ENCODE measurements around the gene PTBP1.

DNA sequence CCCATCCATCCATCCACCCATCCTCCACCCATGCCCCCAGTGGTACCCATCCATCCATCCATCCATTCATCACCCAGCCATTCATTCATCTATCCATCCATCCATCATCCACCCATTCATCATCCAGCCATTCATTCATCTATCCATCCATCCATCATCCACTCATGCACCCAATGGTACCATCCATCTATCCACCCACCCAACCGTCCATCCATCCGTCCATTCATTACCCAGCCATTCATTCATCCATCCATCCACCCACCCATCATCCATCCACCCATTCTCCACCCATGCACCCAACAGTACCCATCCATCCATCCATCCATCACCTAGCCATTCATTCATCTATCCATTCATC lies 19.2 kb downstream of the PTBP1 start:
- no peak for TF ChIP-seq EZH2phosphoT487 (IDR thresholded peaks at IDR 0.05; ENCODE audit: borderline replicate concordance, low read depth, low read length)
- TF ChIP-seq, protein P1, sequence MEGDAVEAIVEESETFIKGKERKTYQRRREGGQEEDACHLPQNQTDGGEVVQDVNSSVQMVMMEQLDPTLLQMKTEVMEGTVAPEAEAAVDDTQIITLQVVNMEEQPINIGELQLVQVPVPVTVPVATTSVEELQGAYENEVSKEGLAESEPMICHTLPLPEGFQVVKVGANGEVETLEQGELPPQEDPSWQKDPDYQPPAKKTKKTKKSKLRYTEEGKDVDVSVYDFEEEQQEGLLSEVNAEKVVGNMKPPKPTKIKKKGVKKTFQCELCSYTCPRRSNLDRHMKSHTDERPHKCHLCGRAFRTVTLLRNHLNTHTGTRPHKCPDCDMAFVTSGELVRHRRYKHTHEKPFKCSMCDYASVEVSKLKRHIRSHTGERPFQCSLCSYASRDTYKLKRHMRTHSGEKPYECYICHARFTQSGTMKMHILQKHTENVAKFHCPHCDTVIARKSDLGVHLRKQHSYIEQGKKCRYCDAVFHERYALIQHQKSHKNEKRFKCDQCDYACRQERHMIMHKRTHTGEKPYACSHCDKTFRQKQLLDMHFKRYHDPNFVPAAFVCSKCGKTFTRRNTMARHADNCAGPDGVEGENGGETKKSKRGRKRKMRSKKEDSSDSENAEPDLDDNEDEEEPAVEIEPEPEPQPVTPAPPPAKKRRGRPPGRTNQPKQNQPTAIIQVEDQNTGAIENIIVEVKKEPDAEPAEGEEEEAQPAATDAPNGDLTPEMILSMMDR (conservative IDR thresholded peaks at IDR 0.05; ENCODE audit: low read length) = no peak

Measured in OCI-LY7 (cell line).